ENCODE measurements around the gene ZFYVE16. TPM values are rescaled to one million over a fixed set of nuclear protein-coding genes. Genes with fewer than 3 reads are reported as not detected.
"Not testable (repeated sequence)": the region's sequence is repeated elsewhere in the genome, so short reads cannot be mapped to it uniquely, and the experiment has no call there.

Gene ZFYVE16
- total and polyA plus RNA-seq, 11 donors, result 10.3 to 53.2 (median 36.3) TPM

DNA sequence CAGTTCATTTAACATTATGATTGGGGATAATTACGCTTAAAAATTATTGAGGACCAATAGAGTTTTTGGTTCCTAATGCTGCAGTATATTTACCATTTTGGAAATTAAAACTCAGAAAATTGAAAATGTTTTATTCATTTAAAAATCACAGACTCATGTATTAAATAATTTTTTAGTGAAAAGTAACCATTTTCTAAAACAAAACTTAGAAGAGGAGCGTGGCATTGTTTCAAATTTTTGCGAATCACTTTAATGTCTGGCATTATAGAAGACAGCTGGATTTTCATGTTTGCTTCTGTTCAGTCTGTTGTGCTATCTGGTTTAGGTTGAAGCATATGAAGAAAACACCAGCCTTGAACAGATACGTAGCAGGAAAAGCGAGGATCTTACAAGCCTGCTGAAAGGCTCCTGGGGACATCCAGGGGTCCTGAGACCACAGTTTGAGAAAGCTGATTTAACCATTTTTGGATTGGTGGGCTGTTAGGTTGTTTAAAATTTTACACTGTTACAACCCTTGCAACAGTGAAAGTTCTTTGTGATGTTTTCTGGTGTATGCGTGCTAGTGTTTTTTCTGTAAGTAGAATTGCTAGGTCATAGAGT lies 1.6 kb downstream of the ZFYVE16 start:
- Histone ChIP-seq H3K4me1 (peaks cover 0 to 42% (median 30%) of the 10 kb centered on the region in 12 donors), H3K36me3 (peaks cover 0 to 13% (median 0%) of the 10 kb centered on the region in 9 donors), H3K27me3 (no peaks in the 10 kb centered on the region), H3K27ac (peak overlapping the region in 8 of 12 donors; percentile 1 to 99 (median 94)), H3K9me3 (no peaks in the 10 kb centered on the region), H3K4me3 (peak overlapping the region in 10 of 12 donors; percentile 56 to 94 (median 77))
- DNase-seq (no peak), ATAC-seq (no peak)
- 47 to 59% (median 51%) methylated on average over 6 of the region's 6 CpGs for WGBS, 4 donors
- intact Hi-C loops (cut with DNase I), result loop anchor here in 2 of 10 donors (5.0 to 10.0 kb wide), 3 partner anchors 155 to 317 kb away; partner anchors contain the start of gene SERINC5 (in 1 of the 2)
- TF ChIP-seq, protein P1, sequence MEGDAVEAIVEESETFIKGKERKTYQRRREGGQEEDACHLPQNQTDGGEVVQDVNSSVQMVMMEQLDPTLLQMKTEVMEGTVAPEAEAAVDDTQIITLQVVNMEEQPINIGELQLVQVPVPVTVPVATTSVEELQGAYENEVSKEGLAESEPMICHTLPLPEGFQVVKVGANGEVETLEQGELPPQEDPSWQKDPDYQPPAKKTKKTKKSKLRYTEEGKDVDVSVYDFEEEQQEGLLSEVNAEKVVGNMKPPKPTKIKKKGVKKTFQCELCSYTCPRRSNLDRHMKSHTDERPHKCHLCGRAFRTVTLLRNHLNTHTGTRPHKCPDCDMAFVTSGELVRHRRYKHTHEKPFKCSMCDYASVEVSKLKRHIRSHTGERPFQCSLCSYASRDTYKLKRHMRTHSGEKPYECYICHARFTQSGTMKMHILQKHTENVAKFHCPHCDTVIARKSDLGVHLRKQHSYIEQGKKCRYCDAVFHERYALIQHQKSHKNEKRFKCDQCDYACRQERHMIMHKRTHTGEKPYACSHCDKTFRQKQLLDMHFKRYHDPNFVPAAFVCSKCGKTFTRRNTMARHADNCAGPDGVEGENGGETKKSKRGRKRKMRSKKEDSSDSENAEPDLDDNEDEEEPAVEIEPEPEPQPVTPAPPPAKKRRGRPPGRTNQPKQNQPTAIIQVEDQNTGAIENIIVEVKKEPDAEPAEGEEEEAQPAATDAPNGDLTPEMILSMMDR (IDR thresholded peaks at IDR 0.05), result no peak
- no peak for TF ChIP-seq POLR2A (IDR thresholded peaks at IDR 0.05)

DNA sequence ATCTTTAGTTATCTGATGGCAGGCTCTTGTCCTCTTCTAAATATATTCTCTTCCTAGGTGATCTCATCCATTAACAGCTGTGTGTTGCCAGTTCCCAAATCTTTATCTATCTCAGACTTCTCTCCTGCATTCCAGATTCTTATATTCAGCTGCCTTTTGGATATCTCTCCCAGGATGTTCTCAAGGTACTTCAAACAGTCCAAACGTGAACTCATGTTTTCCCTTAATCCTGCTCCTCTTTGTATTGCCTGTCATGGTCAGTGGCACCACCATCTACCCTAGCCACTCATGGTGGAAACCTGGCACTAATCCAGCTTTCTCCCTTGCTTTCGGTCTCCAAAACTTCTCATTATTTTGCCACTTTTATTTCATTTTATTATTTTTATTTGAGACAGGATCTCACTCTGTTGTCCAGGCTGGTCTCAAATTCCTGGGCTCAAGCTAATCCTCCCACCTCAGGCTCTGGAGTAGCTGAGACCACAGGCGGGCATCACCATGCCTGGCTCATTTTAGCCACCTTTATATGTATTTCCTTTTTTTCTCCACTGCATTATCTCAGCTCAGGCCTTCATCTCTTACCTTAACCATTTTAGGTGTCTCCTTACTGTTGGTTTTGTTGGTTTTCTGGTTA lies 3.8 kb downstream of the ZFYVE16 start:
- ATAC-seq (no peak), DNase-seq (no peak)
- no peak for TF ChIP-seq POLR2A (IDR thresholded peaks at IDR 0.05)
- TF ChIP-seq, protein P1 (IDR thresholded peaks at IDR 0.05), result no peak
- Histone ChIP-seq H3K27ac (peak overlapping the region in 2 of 12 donors; percentile 6 to 8), H3K4me1 (peaks cover 0 to 39% (median 28%) of the 10 kb centered on the region in 12 donors), H3K9me3 (no peaks in the 10 kb centered on the region), H3K36me3 (peaks cover 0 to 17% (median 0%) of the 10 kb centered on the region in 9 donors), H3K27me3 (no peaks in the 10 kb centered on the region), H3K4me3 (no peak overlapping the region)
- intact Hi-C loops (cut with DNase I), result no loop called here
- WGBS, 4 donors, result 58 to 60% (median 59%) methylated on average over 3 of the region's 3 CpGs

GRCh38 chr5:80414113-80414512 lies 6.2 kb downstream of the ZFYVE16 start:
- peaks cover 0 to 31% (median 22%) of the 10 kb centered on the region in 12 donors for H3K4me1 ChIP-seq
- no peak overlapping the region for H3K27ac ChIP-seq
- TF ChIP-seq, protein P1 (IDR thresholded peaks at IDR 0.05), result no peak
- TF ChIP-seq POLR2A (IDR thresholded peaks at IDR 0.05), result no peak
- no peak for DNase-seq
- WGBS, 4 donors, result 94 to 98% (median 97%) methylated on average over 1 of the region's 1 CpG
- peak in 1 of 4 donors; percentile 57 for ATAC-seq
- H3K4me3 ChIP-seq, result no peak overlapping the region
- intact Hi-C loops (cut with DNase I), result no loop called here
- H3K27me3 ChIP-seq, result no peaks in the 10 kb centered on the region
- no peaks in the 10 kb centered on the region for H3K9me3 ChIP-seq
- peaks cover 0 to 17% (median 0%) of the 10 kb centered on the region in 9 donors for H3K36me3 ChIP-seq

GRCh38 chr5:80417973-80418372 lies 10.1 kb downstream of the ZFYVE16 start:
- Histone ChIP-seq H3K4me3 (no peak overlapping the region), H3K27ac (no peak overlapping the region), H3K27me3 (no peaks in the 10 kb centered on the region), H3K9me3 (peaks cover 0 to 19% (median 0%) of the 10 kb centered on the region in 12 donors), H3K4me1 (no peaks in the 10 kb centered on the region), H3K36me3 (peaks cover 0 to 19% (median 0%) of the 10 kb centered on the region in 9 donors)
- 90 to 100% (median 94%) methylated on average over 1 of the region's 1 CpG for WGBS, 4 donors
- ATAC-seq (no peak), DNase-seq (no peak)
- intact Hi-C loops (cut with DNase I), result no loop called here
- TF ChIP-seq POLR2A (IDR thresholded peaks at IDR 0.05), result no peak

DNA sequence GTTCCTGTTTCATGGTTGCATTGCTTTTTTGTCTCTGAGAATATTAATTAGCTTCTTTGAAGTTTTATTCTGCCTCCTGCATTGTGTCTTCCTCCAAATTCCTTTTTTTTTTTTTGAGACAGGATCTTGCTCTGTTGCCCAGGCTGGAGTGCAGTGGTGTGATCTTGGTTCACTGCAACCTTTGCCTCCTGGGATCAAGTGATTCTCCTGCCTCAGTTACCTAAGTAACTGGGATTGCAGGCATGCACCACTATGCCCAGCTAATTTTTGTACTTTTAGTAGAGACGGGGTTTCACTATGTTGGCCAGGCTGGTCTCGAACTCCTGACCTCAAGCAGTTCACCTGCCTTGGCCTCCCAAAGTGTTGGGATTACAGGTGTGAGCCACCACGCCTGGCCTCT lies 16.5 kb downstream of the ZFYVE16 start:
- 97 to 99% (median 98%) methylated on average over 3 of the region's 3 CpGs for WGBS, 4 donors
- DNase-seq; intact Hi-C loops (cut with DNase I); H3K27ac ChIP-seq; H3K27me3 ChIP-seq; ATAC-seq; H3K4me1 ChIP-seq; H3K4me3 ChIP-seq: not testable (repeated sequence)
- Histone ChIP-seq H3K36me3 (peaks cover 0 to 14% (median 0%) of the 10 kb centered on the region in 9 donors), H3K9me3 (peaks cover 0 to 42% (median 0%) of the 10 kb centered on the region in 12 donors)

Measured in heart left ventricle (tissue), 16 donors.